Ishikawa (cell line): Measurements from ENCODE around the gene TFCP2L1.

Source experiments
- CEBPB ChIP-seq: IDR thresholded peaks from 2 replicates; pipeline ENCODE4 v1.6.1; 2012
- CREB1 ChIP-seq: IDR thresholded peaks from 2 replicates; pipeline ENCODE4 v1.6.1; 2012; ENCODE audit warnings: low read depth
- EGR1 ChIP-seq: IDR thresholded peaks from 2 replicates; pipeline ENCODE4 v1.6.1; 2012
- EP300 ChIP-seq: IDR thresholded peaks from 2 replicates; pipeline ENCODE4 v1.6.1; 2012; ENCODE audit warnings: borderline replicate concordance
- FOXM1 ChIP-seq: IDR thresholded peaks from 2 replicates; pipeline ENCODE4 v1.6.1; 2012; ENCODE audit warnings: low read depth, borderline replicate concordance
- MAX ChIP-seq: IDR thresholded peaks from 2 replicates; pipeline ENCODE4 v1.6.1; 2012
- NFIC ChIP-seq: IDR thresholded peaks from 2 replicates; pipeline ENCODE4 v1.6.1; 2012
- RAD21 ChIP-seq: IDR thresholded peaks from 2 replicates; pipeline ENCODE4 v1.6.1; 2012; ENCODE audit warnings: low read depth
- REST ChIP-seq: IDR thresholded peaks from 2 replicates; pipeline ENCODE4 v1.6.1; 2012; ENCODE audit warnings: low read depth, mild to moderate bottlenecking
- TAF1 ChIP-seq: IDR thresholded peaks from 2 replicates; pipeline ENCODE4 v1.6.1; 2012; ENCODE audit warnings: low read depth, mild to moderate bottlenecking
- TCF12 ChIP-seq: IDR thresholded peaks from 2 replicates; pipeline ENCODE4 v1.6.1; 2012; ENCODE audit warnings: low read depth
- TEAD4 ChIP-seq: IDR thresholded peaks from 2 replicates; pipeline ENCODE4 v1.6.1; 2012
- USF1 ChIP-seq: IDR thresholded peaks from 2 replicates; pipeline ENCODE4 v1.6.1; 2012
- YY1 ChIP-seq: IDR thresholded peaks from 2 replicates; pipeline ENCODE4 v1.6.1; 2012; ENCODE audit warnings: low read depth
- ZBTB7A ChIP-seq: IDR thresholded peaks from 2 replicates; pipeline ENCODE4 v1.6.1; 2012; ENCODE audit warnings: low read depth

TFCP2L1 gene

GRCh38 chr2:121182520-121182919, 102.5 kb downstream of the TFCP2L1 start:
- TF ChIP-seq CREB1 (no peak), FOXM1 (no peak), RAD21 (no peak), CEBPB (no peak), NFIC (no peak), ZBTB7A (no peak), YY1 (no peak), TAF1 (no peak), EP300 (no peak), TCF12 (no peak), USF1 (no peak), MAX (no peak), REST (no peak), TEAD4 (no peak), EGR1 (no peak)

- no peak for TF ChIP-seq EP300
- TF ChIP-seq TEAD4, result no peak
- no peak for TF ChIP-seq TAF1
- TF ChIP-seq USF1, result no peak
- no peak for TF ChIP-seq FOXM1
- TF ChIP-seq YY1, result no peak
- TF ChIP-seq ZBTB7A, result no peak
- no peak for TF ChIP-seq EGR1
- TF ChIP-seq REST, result no peak
- TF ChIP-seq MAX, result no peak
- no peak for TF ChIP-seq RAD21
- TF ChIP-seq NFIC, result no peak
- no peak for TF ChIP-seq CEBPB
- no peak for TF ChIP-seq CREB1
- TF ChIP-seq TCF12, result no peak
These were observed 105.5 kb downstream of the TFCP2L1 start for GRCh38 chr2:121179467-121179866.

- TF ChIP-seq TCF12 (no peak), TEAD4 (no peak), REST (no peak), FOXM1 (no peak), ZBTB7A (no peak), MAX (no peak), CREB1 (no peak), YY1 (no peak), EGR1 (no peak), TAF1 (no peak), USF1 (no peak), NFIC (no peak), CEBPB (no peak), RAD21 (no peak), EP300 (no peak)
These were observed 106.3 kb downstream of the TFCP2L1 start for GRCh38 chr2:121178730-121179129.

- TF ChIP-seq TCF12 (no peak), ZBTB7A (no peak), USF1 (no peak), TEAD4 (no peak), RAD21 (no peak), YY1 (no peak), FOXM1 (no peak), CREB1 (no peak), NFIC (no peak), EGR1 (no peak), TAF1 (no peak), EP300 (no peak), MAX (no peak), CEBPB (no peak), REST (no peak)
These were observed 107.1 kb downstream of the TFCP2L1 start for GRCh38 chr2:121177896-121178295.
